ENCODE data around the gene FBXL7.

The FBXL7 gene

GRCh38 chr5:15702102-15702501 is 202.1 kb downstream of the FBXL7 start:
- no peak for DNase-seq (ENCODE audit: low spot score)
- in situ Hi-C loops (cut with MboI; ENCODE audit: low sequenced_read_pairs, unreplicated experiment) = no loop called here
- TF ChIP-seq CTCF (IDR thresholded peaks at IDR 0.05; ENCODE audit: borderline replicate concordance, control extremely low read depth, extremely low read depth, insufficient read depth, missing control alignments) = no peak

- no peak for DNase-seq (ENCODE audit: low spot score)
- in situ Hi-C loops (cut with MboI; ENCODE audit: low sequenced_read_pairs, unreplicated experiment) = no loop called here
Observed at GRCh38 chr5:15703901-15704300, 203.9 kb downstream of the FBXL7 start.

GRCh38 chr5:15704397-15704947 is 204.5 kb downstream of the FBXL7 start:
- in situ Hi-C loops (cut with MboI; ENCODE audit: low sequenced_read_pairs, unreplicated experiment) = no loop called here
- TF ChIP-seq CTCF (IDR thresholded peaks at IDR 0.05; ENCODE audit: borderline replicate concordance, control extremely low read depth, extremely low read depth, insufficient read depth, missing control alignments) = no peak
- DNase-seq (ENCODE audit: low spot score) = no peak

More at GRCh38 chr5:15703901-15704300, 203.9 kb downstream of the FBXL7 start:
- TF ChIP-seq CTCF (IDR thresholded peaks at IDR 0.05; ENCODE audit: borderline replicate concordance, control extremely low read depth, extremely low read depth, insufficient read depth, missing control alignments) = no peak

- in situ Hi-C loops (cut with MboI; ENCODE audit: low sequenced_read_pairs, unreplicated experiment) = no loop called here
- DNase-seq (ENCODE audit: low spot score) = no peak
- TF ChIP-seq CTCF (IDR thresholded peaks at IDR 0.05; ENCODE audit: borderline replicate concordance, control extremely low read depth, extremely low read depth, insufficient read depth, missing control alignments) = no peak
Observed at GRCh38 chr5:15707631-15708030, 207.7 kb downstream of the FBXL7 start.

GRCh38 chr5:15711892-15712291 is 211.9 kb downstream of the FBXL7 start:
- no peak for TF ChIP-seq CTCF (IDR thresholded peaks at IDR 0.05; ENCODE audit: borderline replicate concordance, control extremely low read depth, extremely low read depth, insufficient read depth, missing control alignments)
- no peak for DNase-seq (ENCODE audit: low spot score)
- in situ Hi-C loops (cut with MboI; ENCODE audit: low sequenced_read_pairs, unreplicated experiment) = no loop called here

- no peak for TF ChIP-seq CTCF (IDR thresholded peaks at IDR 0.05; ENCODE audit: borderline replicate concordance, control extremely low read depth, extremely low read depth, insufficient read depth, missing control alignments)
- in situ Hi-C loops (cut with MboI; ENCODE audit: low sequenced_read_pairs, unreplicated experiment) = no loop called here
- no peak for DNase-seq (ENCODE audit: low spot score)
Observed at GRCh38 chr5:15715535-15715934, 215.6 kb downstream of the FBXL7 start.
